HG02588 (cell line): Measurements from ENCODE around the gene ACCSL.

Experiments used
- ATAC-seq: cut with Tn5 transposase; IDR thresholded peaks from one replicate; pipeline ENCODE4 v1.9.1; 2021; ENCODE audit warnings: mild to moderate bottlenecking, moderate library complexity; ENCODE audit not compliant: unreplicated experiment

ACCSL gene

GRCh38 chr11:44047931-44048431, at the start of gene ACCSL:
Gene ACCSL (plus strand): TSS chr11:44047981. CDS start chr11:44048037, 56 bp downstream.
- ATAC-seq = no peak

GRCh38 chr11:43998308-43998707, 49.5 kb upstream of the ACCSL start:
- ATAC-seq = no peak

- no peak for ATAC-seq
These were observed 47.0 kb upstream of the ACCSL start for GRCh38 chr11:44000731-44001130.

DNA sequence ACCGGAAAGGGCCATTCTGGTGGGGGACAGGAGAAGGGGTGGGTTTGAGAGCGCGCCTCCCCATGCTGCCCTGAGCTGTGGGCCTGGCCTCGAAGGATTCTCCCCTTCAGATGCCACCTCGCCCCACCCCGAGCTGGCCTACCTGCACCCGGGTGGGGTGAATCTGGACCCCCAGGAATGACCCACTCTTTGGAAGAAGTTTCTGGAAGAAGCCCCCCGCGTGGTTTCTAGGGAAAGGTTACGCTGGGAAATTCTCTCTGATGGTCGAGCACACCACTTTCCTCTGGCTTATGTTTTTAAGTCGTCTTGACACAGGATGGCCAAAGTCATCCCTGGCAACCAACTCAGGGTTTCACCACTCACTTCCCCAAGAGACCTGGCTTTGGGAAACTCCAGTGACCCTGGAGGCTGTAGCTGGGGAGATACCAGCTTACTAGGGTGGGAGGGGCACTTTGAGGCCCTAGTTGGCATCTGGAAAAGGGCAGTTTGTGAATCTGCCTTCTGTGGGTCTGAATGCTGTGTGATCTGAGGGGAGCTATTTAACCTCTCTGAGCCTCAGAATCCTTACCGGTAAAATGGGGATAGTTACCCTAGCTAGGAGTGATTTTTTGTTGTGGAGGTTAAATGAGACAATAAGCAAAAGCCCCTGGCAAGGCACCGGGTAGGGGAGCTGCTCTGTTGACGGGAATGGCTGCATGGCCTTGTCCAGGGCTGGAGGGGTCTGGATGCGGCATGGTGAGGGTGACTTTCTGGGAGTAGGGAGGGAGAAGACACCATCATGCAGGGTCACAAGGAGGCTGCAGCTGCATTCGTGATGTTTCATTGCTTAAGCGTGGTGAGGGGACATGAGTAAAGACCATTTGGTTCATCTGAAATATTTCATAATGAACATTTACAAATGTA, 45.3 kb upstream of the ACCSL start:
- no peak for ATAC-seq

- ATAC-seq = no peak
These were observed 43.9 kb upstream of the ACCSL start for GRCh38 chr11:44003736-44004451.

- no peak for ATAC-seq
These were observed 43.2 kb upstream of the ACCSL start for GRCh38 chr11:44004452-44005062.

DNA sequence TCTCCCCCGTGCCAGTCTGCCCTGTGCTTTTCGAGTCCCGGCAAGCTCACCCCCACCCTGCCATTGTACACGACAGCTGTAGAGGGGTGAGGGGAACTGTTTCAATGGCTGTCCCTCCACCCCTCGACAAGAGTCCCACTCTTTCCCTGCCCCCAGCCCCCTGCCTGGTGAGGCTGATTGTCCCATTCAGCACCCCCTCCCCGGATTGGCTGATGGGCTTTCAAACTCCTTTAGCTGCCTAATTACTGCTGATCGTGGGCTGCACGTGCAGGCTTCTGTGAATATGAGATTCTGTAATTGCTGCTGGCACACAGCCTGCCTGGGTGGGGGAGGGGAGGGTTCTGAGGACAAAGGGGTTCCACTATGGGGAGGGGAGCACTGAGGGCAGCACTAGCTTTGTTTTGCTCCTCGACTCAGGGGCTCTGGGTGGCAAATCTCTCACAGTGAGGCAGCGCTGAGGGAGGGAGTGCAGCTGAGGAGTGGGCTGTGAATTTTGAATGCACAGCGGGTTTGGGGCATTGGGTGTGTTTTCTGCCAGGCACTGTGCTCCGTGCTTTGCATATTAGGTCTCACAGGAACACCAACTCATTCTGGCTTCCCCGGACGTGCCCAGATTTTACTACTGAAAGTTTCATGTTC, 42.6 kb upstream of the ACCSL start:
- ATAC-seq = no peak

DNA sequence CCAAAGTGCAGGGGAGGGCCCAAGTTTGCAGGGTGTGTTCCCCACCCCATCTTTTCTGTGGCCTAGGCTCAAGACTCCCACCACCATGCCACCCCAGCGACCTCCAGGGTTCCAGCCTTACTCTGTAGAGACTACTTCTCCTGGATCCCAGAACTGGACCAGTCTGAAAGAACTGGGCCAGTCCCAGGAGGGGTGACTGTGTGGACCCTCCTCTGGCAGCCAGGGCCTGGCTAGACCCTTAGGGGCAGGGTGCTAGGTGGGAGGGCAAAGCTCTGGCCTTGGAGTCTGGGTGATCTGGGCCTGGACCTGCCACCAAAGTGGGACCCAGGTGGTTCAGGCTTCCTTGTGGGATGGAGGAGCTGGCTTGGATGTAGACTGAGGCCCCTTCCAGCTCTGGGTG, 41.8 kb upstream of the ACCSL start:
- ATAC-seq = no peak

- no peak for ATAC-seq
These were observed 40.8 kb upstream of the ACCSL start for GRCh38 chr11:44006917-44007361.

DNA sequence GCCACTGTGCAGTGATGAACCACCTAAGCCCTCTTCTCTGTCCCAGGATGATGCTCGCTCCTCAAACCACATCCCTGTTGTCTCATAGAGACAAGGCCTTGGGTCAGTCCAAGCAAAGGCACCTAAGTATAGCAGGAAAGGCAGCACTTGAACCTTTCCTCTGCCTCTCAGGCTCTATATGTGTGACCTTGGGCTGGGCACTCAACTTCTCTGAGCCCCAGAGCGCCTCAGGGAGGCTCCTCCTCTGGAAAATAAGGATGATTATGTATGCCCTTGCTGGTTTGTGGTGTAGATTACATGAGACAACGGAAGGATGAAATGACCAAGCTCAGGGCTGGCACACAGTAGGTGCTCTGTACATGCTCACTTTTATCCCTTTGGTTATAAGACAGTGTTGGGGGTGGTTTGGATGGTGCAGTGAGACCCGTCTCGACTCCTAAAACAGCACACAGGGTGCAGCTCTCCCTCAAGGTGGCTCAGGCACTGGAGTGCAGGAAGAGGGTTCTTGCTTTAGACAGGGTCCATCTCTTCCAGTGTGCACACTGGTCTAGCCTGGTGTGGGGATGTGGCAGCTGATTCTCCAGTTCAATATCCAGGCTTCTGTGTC, 40.2 kb upstream of the ACCSL start:
- ATAC-seq = no peak

- no peak for ATAC-seq
These were observed 39.7 kb upstream of the ACCSL start for GRCh38 chr11:44008088-44008501.

GRCh38 chr11:44008698-44009097, 39.1 kb upstream of the ACCSL start:
- ATAC-seq = no peak

DNA sequence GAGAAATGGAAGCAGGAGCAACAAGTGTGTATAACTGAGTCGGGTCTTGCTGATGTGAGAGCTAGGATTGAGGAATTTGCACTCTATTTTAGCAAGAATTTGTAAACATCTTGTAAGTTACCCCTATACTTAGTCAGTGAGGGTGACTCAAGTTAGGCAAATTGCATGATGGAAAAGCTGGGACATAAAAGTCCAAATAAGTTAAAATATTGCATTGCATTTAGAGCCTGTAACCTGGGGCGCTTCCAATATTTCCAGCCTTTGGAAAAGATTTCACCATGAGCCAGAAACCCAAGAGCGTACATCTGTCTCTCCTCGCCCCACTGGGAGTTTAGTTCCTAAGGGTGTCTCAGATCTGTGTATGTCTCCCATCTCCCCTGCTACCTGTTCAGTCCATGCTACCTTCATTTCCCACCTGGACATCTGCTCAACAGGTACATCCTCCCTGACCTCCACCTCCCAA, 37.0 kb upstream of the ACCSL start:
- ATAC-seq = no peak

DNA sequence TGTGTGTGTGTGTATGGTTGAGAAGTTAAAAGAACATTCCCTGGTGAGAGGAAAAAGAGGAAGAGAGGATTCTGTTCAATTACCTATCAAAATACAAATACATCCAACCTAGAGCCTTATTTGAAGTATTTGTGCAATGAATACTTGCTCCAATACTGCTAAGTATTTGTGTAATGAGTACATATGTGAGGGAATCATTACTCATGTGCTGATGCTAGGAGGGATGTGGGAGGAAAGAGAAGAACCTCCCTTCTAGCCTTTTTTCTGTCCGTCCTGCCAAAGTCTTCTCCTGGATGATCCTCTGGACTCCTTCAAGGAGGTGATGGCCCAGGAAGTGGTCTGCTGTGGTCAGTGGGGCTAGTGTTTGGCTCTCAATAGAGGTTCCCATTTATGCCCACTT, 36.0 kb upstream of the ACCSL start:
- no peak for ATAC-seq

GRCh38 chr11:44014968-44015623, 32.7 kb upstream of the ACCSL start:
- no peak for ATAC-seq

DNA sequence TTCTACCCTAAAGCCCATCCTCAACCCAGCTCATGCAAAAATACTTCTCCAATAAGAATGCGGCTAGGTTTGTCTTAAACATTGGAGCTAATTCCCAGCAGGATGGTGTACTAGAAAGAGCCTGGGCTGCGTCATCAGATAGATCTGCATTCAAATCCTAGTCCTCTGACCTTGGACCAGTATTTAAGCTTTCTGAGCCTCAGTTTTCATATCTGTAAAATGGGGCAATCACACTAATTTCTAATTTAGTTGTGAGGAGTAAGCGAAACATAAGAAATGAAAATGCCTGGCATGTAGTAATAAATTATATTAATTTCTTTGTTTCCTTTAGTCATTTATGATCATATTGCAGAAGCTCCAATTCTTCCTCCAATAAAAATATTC, 32.2 kb upstream of the ACCSL start:
- ATAC-seq = no peak

GRCh38 chr11:44016131-44016530, 31.6 kb upstream of the ACCSL start:
- ATAC-seq = no peak

DNA sequence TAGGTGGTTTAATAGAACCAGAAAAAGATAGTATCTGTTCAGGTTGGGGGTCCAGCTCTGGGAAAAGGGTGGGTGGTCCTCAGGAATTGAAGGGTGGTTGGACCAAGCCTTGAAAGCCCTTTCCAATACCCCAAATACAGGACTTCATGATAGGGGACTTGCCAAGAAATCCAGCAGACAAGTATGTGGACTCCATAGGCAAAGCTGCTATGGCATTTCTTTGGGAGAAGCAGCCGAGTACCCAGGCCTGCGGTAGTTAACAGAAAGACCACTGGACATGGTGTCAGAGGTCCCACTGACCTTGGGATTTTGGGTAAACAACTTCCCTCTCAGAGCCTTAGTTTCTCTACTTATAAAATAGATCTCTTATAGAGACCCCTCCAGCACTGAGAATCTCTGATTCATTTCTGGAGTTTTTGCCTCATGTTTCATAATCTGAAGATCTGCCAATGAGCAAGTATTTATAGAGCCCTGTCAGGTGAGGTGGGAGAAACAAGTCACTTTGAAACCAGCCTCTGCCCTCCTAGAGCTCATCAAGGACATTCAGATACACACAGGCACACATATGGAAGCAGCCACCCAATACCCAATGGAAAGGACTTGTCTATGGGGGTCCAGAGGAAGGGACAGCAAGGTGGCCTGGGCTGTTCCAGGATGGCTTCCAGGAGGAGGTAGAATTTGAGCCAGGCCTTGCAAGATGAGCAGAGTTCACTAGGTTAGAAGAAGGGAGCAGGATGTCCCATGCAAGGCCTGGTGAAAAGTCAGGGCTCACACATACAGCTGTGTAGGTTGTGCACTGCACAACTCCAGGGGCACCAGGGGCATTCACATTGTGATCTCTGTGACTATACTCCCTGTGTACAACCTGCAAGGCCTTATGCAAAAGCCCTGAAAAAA, 31.0 kb upstream of the ACCSL start:
- ATAC-seq = no peak
